GM12874 (cell line): ENCODE data around the gene POT1.

Experiments used
- CTCF ChIP-seq: IDR thresholded peaks from 2 replicates; pipeline ENCODE4 v1.5.1; 2011; ENCODE audit warnings: low read depth, mild to moderate bottlenecking, control low read depth, low read length, moderate library complexity; ENCODE audit not compliant: insufficient read depth

The POT1 gene

GRCh38 chr7:124808206-124808605 lies 121.4 kb downstream of the POT1 start:
- no peak for TF ChIP-seq CTCF

- TF ChIP-seq CTCF: no peak
These were observed 128.2 kb downstream of the POT1 start for GRCh38 chr7:124801330-124801895.

GRCh38 chr7:124800386-124800785 lies 129.2 kb downstream of the POT1 start:
- TF ChIP-seq CTCF: no peak

GRCh38 chr7:124799448-124799847 lies 130.2 kb downstream of the POT1 start:
- TF ChIP-seq CTCF: no peak

DNA sequence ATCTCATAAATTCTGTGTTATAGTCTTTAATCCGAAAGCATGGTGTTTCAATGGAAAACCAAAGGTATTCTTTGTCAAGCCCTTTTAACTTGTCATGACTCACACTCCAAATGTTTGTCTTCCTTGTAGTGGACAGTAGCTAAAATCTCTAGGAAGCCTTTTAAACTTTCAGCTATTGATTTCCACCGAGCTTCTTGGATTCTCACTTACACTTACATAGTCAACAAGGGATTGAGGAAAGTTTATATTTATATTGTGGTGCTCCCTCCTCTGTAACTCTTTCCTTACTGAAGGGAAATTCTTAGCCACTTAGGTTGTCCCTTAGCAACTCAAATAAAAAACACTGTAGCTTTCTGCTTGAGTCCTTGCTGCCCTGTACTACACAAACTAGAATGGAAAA lies 132.9 kb downstream of the POT1 start:
- TF ChIP-seq CTCF: no peak

DNA sequence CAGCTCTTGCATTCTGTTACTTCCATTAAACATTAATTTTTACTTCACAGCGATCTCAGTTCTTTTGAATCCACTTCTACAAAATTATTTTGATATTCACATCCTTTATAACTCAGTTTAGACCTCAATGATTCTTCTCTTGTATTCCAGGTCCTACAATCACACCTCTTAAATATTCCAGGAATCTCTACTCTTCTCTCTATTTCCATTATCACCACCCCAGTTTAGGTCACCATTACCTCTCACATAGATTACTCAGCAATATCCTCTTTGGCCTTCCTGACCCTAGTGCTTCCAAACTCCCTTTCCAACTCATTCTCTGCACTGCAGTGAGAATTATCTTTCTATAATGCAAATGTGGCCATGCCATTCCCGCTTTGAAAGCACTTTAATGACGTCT lies 136.9 kb downstream of the POT1 start:
- no peak for TF ChIP-seq CTCF

DNA sequence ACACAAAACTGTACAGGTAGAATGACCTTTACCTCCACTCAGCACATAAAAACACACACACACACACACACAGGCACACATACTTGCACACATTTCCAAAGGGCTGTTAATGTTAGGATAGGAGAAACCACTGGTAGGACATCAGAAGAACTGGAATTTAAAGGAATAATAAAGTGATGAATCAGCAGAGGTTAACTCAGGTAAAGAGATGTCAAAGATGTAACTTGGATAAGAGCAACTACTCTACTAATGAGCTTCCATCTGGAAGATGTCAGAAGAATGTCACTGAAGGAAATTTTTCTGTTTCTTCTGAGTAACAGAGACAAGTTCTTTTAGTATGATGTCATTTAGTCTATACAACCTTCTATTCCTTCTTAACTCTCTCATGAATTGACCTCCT lies 137.6 kb downstream of the POT1 start:
- no peak for TF ChIP-seq CTCF
